HL-60 (cell line): ENCODE measurements around the gene NBAS.

Experiments
- CTCF ChIP-seq: IDR thresholded peaks from one replicate; pipeline ENCODE4 v1.5.1; 2011; ENCODE audit warnings: low read length, control low read depth, inconsistent platforms; ENCODE audit not compliant: insufficient read depth
- REST ChIP-seq: IDR thresholded peaks from 2 replicates; pipeline ENCODE4 v1.6.1; 2012; ENCODE audit warnings: low read depth; ENCODE audit not compliant: insufficient replicate concordance

DNA sequence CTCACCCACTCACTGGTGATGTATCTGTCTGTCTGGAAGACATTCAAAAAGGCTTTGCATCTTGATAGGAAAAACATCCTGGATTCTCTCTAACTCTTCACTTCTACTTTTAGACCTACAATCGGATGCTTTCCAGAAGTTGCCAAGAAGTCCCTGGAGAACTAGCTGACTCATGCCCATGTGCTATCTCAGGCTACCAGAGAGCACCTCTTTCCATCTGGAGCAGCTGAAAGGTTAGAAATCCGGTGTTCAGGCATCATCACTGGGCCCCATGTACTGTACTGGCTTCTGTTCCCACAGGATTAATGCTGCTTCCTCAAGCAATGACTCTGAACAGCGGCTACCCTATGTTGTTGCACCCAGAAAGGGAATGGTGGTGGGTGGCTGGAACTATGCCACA is 259.0 kb downstream of the NBAS start:
- no peak for TF ChIP-seq REST
- TF ChIP-seq CTCF = no peak
